Measurements from ENCODE around the gene ARL5C.

The ARL5C gene

DNA sequence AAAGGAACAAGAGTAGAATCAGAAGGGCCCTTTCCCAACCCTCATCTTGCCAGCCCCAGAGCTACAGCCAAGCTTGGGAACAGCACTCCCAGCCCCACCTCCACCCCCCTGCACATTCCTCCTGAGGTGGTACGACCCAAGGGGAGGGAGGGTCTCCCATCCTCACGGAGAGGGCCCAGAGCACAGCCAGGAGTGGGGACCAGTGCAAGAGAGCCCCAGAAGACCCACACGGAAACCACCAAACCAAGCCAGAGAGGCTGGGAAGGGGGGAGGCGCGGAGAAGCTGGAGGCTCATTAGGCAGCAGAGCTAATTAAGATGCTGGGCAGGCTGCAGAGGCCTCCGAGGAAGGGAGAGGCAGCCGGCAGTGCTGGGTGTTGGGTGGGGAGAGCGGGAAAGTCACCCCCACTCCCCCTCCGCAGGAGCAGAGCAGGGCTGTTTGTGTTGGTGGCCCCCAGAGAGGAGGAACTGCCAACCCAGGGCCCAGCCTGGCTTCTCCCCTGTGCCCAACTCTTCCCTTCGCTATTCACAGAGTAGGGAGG lies 29.1 kb upstream of the ARL5C start:
- H3K27ac ChIP-seq (ENCODE audit: low read depth, low read length), result no peak overlapping the region
- H3K4me1 ChIP-seq (ENCODE audit: control insufficient read depth in 5 of 5, insufficient read depth in 5 of 5, low read length in 5 of 5), result peaks cover 4 to 45% (median 38%) of the 10 kb centered on the region in 5 donors
- H3K36me3 ChIP-seq (ENCODE audit: control insufficient read depth in 5 of 5, insufficient read depth in 5 of 5, low read length in 5 of 5), result peaks cover 0 to 23% (median 15%) of the 10 kb centered on the region in 5 donors
- peak overlapping the region in 1 of 5 donors; percentile 24 for H3K9ac ChIP-seq (ENCODE audit: low read length in 5 of 5)
- peaks cover 0 to 2% (median 0%) of the 10 kb centered on the region in 5 donors for H3K27me3 ChIP-seq (ENCODE audit: control insufficient read depth in 5 of 5, insufficient read depth in 4 of 5, low read length in 5 of 5)
- no peak overlapping the region for H3K4me3 ChIP-seq (ENCODE audit: low read depth in 1 of 5, low read length in 5 of 5)
- no peaks in the 10 kb centered on the region for H3K9me3 ChIP-seq (ENCODE audit: control insufficient read depth in 5 of 5, low read length in 5 of 5)

DNA sequence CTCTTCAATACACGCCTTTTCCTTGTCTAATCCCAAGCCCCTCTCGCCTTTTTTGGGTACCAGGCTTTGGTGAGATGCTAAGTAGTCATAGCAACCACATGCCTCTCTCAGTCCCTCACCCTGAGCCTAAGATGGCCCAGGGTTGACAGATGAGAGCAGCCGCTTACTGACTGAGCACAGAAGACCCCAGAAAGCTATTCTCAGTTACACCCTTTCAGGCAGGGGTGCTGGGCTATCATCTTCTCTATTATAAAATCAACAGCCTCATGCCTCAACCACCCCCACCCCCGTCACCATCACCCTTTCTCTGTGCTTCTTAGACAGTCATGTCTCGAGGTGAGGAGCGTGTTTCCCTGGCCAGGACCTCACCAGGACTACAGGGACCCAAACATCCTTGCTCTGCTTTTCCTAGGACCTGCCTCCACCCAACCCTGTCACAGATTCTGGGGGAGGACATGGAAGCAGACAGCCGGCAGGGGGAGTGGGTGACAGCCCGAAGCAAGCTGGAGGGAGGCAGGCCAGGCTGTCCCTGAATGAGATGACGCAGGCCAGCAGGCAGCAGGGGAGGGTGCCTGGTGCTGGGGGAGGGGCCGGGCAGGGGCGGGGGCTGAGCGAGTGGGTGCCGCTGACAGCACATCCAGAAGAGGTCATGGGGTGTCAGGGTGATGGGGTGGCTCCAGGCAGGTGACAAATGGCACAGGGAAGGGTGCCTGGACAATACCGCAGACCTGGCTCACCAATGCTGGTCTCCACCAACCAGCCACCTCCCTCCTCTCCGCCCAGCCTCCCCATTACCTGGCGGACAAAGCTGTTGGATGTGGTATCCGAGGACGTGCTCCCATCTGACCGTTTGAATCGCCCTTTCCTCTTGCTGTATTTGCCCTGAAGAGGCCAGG lies 28.4 kb upstream of the ARL5C start:
- no peak overlapping the region for H3K4me3 ChIP-seq (ENCODE audit: low read depth in 1 of 5, low read length in 5 of 5)
- H3K9ac ChIP-seq (ENCODE audit: low read length in 5 of 5), result no peak overlapping the region
- H3K36me3 ChIP-seq (ENCODE audit: control insufficient read depth in 5 of 5, insufficient read depth in 5 of 5, low read length in 5 of 5), result peaks cover 0 to 23% (median 15%) of the 10 kb centered on the region in 5 donors
- H3K27ac ChIP-seq (ENCODE audit: low read depth, low read length), result no peak overlapping the region
- no peaks in the 10 kb centered on the region for H3K9me3 ChIP-seq (ENCODE audit: control insufficient read depth in 5 of 5, low read length in 5 of 5)
- peaks cover 0 to 2% (median 0%) of the 10 kb centered on the region in 5 donors for H3K27me3 ChIP-seq (ENCODE audit: control insufficient read depth in 5 of 5, insufficient read depth in 4 of 5, low read length in 5 of 5)
- peaks cover 4 to 40% (median 34%) of the 10 kb centered on the region in 5 donors for H3K4me1 ChIP-seq (ENCODE audit: control insufficient read depth in 5 of 5, insufficient read depth in 5 of 5, low read length in 5 of 5)

DNA sequence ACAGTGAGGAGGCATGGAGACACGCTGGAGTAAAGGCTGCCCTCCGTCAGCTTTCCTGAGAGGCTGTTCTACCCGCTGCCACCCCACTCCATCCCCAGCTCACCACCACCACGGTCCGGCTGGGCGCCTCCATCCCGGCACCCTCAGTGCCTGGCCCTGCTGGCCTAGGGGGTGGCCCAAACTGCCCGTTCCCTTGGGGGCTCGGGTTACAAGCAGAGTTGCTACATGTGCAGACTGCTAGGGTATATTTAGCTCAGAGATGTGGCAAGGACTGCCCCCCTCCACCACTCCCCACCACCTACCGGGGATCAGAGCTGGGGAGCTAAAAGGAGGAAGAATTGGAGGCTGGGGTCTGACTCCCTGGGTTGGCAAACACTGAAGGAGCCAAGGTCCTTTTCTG lies 27.4 kb upstream of the ARL5C start:
- Histone ChIP-seq H3K4me1 (ENCODE audit: control insufficient read depth in 5 of 5, insufficient read depth in 5 of 5, low read length in 5 of 5) (peaks cover 4 to 33% (median 28%) of the 10 kb centered on the region in 5 donors), H3K9me3 (ENCODE audit: control insufficient read depth in 5 of 5, low read length in 5 of 5) (no peaks in the 10 kb centered on the region), H3K27me3 (ENCODE audit: control insufficient read depth in 5 of 5, insufficient read depth in 4 of 5, low read length in 5 of 5) (peaks cover 0 to 2% (median 0%) of the 10 kb centered on the region in 5 donors), H3K27ac (ENCODE audit: low read depth, low read length) (no peak overlapping the region), H3K36me3 (ENCODE audit: control insufficient read depth in 5 of 5, insufficient read depth in 5 of 5, low read length in 5 of 5) (peaks cover 0 to 23% (median 15%) of the 10 kb centered on the region in 5 donors), H3K4me3 (ENCODE audit: low read depth in 1 of 5, low read length in 5 of 5) (no peak overlapping the region), H3K9ac (ENCODE audit: low read length in 5 of 5) (no peak overlapping the region)

DNA sequence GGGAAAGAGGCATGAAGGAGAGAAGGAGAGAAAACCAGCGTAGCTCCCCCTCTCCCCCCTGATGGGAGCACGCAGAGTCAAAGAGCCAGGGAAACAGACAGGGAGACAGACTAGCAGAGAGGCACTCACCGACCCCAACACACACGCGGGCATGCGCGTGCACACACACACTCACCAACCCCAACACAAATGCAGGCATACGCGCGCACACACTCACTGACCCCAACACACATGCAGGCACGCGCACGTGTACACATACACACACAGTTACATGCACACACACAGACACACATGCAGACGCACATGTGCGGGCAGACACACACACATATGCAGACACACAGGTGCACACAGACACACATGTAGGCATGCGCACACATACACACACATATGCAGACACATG lies 26.9 kb upstream of the ARL5C start:
- H3K4me3 ChIP-seq (ENCODE audit: low read depth in 1 of 5, low read length in 5 of 5), result no peak overlapping the region

DNA sequence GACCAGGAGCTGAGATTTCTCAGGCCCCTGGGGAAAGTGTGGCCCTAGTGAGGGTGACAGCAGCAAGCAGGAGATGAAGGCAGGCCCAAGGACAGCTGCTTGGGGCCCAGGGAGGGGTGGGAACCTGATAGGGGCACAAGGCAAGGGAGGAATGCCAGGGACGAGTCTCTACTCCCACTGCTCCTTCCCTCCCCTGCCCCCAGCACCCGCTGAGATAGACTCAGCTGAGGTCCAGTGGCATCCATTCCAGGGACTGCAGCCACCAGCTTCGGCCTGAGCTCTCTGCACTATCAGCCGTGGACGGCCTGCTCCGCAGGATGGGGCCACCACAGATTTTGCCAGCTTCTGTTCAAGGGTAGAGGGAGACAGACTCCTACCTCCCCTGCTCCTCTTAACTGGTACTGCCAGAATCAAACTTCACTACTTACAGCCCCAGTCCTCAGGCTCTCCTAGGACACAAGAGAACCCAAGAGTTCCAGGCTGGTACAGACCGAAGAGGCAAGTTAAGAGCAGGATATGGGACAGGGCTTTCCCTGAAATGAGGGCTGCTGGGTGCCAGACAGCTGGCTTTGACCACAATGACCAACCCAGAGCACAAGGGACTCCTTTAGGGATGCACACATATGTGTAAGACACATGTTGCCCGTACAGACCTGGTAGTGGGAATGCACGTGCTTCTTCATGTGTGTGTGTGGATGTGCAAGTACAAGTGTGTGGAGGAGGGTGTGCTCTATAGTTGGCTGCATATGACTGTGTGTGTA lies 26.0 kb upstream of the ARL5C start:
- H3K27me3 ChIP-seq (ENCODE audit: control insufficient read depth in 5 of 5, insufficient read depth in 4 of 5, low read length in 5 of 5), result peaks cover 0 to 2% (median 0%) of the 10 kb centered on the region in 5 donors
- no peak overlapping the region for H3K9ac ChIP-seq (ENCODE audit: low read length in 5 of 5)
- H3K36me3 ChIP-seq (ENCODE audit: control insufficient read depth in 5 of 5, insufficient read depth in 5 of 5, low read length in 5 of 5), result peaks cover 0 to 29% (median 25%) of the 10 kb centered on the region in 5 donors

More for the DNA sequence above, 26.9 kb upstream of the ARL5C start:
- peaks cover 2 to 29% (median 23%) of the 10 kb centered on the region in 5 donors for H3K4me1 ChIP-seq (ENCODE audit: control insufficient read depth in 5 of 5, insufficient read depth in 5 of 5, low read length in 5 of 5)
- H3K9ac ChIP-seq (ENCODE audit: low read length in 5 of 5), result no peak overlapping the region
- peaks cover 0 to 2% (median 0%) of the 10 kb centered on the region in 5 donors for H3K27me3 ChIP-seq (ENCODE audit: control insufficient read depth in 5 of 5, insufficient read depth in 4 of 5, low read length in 5 of 5)
- H3K9me3 ChIP-seq (ENCODE audit: control insufficient read depth in 5 of 5, low read length in 5 of 5), result no peaks in the 10 kb centered on the region
- no peak overlapping the region for H3K27ac ChIP-seq (ENCODE audit: low read depth, low read length)
- H3K36me3 ChIP-seq (ENCODE audit: control insufficient read depth in 5 of 5, insufficient read depth in 5 of 5, low read length in 5 of 5), result peaks cover 0 to 23% (median 15%) of the 10 kb centered on the region in 5 donors

DNA sequence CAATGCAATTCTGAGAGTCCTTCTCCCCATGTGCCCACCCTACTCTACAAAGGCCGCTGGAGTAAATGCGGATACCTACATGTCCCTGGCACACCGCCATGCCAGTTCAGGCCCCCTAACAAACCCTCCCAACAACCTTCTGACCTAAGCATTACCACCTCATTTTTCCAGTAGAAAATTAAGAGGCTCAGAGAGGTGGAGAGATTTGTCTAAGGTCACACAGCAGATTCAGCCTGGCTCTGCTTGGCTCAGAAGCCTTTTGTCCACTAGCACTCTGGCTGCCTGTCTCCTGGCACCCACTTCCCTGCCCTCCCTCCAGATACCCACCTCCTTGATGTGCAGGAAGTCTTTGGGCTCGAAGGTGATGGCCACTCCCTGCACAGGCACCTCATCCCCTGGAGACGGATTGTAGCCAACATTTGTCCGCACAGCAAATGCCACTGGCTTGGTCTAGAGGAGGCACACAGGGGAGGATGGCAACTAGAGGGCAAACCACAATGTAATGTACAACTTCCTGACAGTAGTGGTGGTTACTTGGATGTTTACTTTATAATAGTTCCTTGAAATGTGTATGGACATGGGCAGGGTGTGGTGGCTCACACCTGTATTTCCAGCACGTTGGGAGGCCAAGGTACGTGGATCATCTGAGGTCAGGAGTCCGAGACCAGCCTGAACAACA lies 21.3 kb upstream of the ARL5C start:
- H3K36me3 ChIP-seq (ENCODE audit: control insufficient read depth in 5 of 5, insufficient read depth in 5 of 5, low read length in 5 of 5), result peaks cover 0 to 57% (median 41%) of the 10 kb centered on the region in 5 donors
- no peaks in the 10 kb centered on the region for H3K4me1 ChIP-seq (ENCODE audit: control insufficient read depth in 5 of 5, insufficient read depth in 5 of 5, low read length in 5 of 5)
- no peak overlapping the region for H3K9ac ChIP-seq (ENCODE audit: low read length in 5 of 5)
- no peaks in the 10 kb centered on the region for H3K27me3 ChIP-seq (ENCODE audit: control insufficient read depth in 5 of 5, insufficient read depth in 4 of 5, low read length in 5 of 5)
- H3K4me3 ChIP-seq (ENCODE audit: low read depth in 1 of 5, low read length in 5 of 5), result no peak overlapping the region
- H3K9me3 ChIP-seq (ENCODE audit: control insufficient read depth in 5 of 5, low read length in 5 of 5), result no peaks in the 10 kb centered on the region
- no peak overlapping the region for H3K27ac ChIP-seq (ENCODE audit: low read depth, low read length)

More for the DNA sequence above, 26.0 kb upstream of the ARL5C start:
- Histone ChIP-seq H3K4me1 (ENCODE audit: control insufficient read depth in 5 of 5, insufficient read depth in 5 of 5, low read length in 5 of 5) (peaks cover 2 to 22% (median 18%) of the 10 kb centered on the region in 5 donors), H3K9me3 (ENCODE audit: control insufficient read depth in 5 of 5, low read length in 5 of 5) (no peaks in the 10 kb centered on the region), H3K27ac (ENCODE audit: low read depth, low read length) (no peak overlapping the region), H3K4me3 (ENCODE audit: low read depth in 1 of 5, low read length in 5 of 5) (no peak overlapping the region)

DNA sequence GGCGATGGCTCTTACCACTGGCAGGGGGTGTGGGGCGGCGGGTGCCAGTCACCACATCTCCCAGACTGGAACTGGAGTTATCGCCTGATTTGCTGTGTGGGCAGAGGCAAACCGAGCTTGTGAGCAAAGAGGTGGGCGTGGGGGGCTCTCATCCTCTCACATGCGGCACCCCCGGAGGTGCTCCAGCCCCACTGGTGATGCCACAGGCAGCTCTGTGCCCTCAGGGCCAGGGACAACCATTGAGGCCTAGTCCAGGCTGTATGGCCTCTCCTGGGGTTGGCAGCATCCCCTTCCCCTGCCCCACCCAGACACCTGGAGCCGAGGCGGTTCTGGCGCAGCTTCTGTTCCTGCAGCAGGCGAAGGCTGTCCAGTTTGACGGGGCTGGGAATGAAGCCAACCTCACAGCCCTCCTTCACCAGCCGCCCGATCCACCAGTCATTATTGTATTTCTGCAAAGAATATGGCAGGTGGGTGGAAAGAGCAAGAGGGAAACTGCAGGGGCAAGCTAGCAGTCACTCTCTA lies 20.6 kb upstream of the ARL5C start:
- H3K4me1 ChIP-seq (ENCODE audit: control insufficient read depth in 5 of 5, insufficient read depth in 5 of 5, low read length in 5 of 5), result no peaks in the 10 kb centered on the region
- no peaks in the 10 kb centered on the region for H3K9me3 ChIP-seq (ENCODE audit: control insufficient read depth in 5 of 5, low read length in 5 of 5)
- H3K27ac ChIP-seq (ENCODE audit: low read depth, low read length), result no peak overlapping the region
- H3K36me3 ChIP-seq (ENCODE audit: control insufficient read depth in 5 of 5, insufficient read depth in 5 of 5, low read length in 5 of 5), result peaks cover 0 to 50% (median 36%) of the 10 kb centered on the region in 5 donors
- no peaks in the 10 kb centered on the region for H3K27me3 ChIP-seq (ENCODE audit: control insufficient read depth in 5 of 5, insufficient read depth in 4 of 5, low read length in 5 of 5)
- no peak overlapping the region for H3K4me3 ChIP-seq (ENCODE audit: low read depth in 1 of 5, low read length in 5 of 5)
- no peak overlapping the region for H3K9ac ChIP-seq (ENCODE audit: low read length in 5 of 5)

DNA sequence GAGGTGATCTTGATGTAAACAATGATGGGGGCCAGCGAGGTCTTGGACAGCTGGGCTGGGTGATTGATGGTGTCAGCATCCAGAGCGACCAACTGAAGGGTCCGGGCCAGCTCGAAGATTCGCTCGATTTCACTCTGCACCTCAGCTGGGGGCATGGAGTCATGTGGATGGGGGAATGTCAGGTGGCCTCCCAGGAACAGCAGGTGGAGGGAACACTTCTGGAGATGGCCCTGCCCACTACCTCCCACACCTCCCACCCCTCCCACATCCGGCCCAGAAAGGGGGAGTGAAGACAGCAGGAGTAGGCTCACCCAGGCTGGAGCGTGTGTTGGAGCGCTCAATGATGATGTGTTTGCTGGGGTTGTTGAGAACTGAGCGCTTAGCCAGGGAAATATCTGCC lies 17.8 kb upstream of the ARL5C start:
- peaks cover 0 to 45% (median 32%) of the 10 kb centered on the region in 5 donors for H3K36me3 ChIP-seq (ENCODE audit: control insufficient read depth in 5 of 5, insufficient read depth in 5 of 5, low read length in 5 of 5)

DNA sequence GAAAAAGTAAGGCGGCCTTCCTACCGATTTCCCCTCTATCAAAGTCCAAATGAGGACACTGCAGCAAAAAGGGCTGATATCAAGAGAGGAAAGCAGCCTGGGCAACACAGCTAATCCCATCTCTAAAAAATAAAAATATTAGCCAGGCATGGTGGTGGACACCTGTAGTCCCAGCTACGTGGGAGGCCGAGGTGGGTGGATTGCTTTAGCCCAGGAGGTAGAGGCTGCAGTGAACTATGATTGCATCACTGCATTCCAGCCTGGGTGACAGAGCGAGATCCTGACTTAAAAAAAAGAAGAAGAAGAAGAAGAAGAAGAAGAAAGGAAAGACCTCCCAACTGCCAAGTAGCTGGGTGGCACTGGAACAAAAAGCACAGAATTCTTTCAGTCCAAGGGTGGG lies 17.1 kb upstream of the ARL5C start:
- Histone ChIP-seq H3K9me3 (ENCODE audit: control insufficient read depth in 5 of 5, low read length in 5 of 5) (no peaks in the 10 kb centered on the region), H3K4me3 (ENCODE audit: low read depth in 1 of 5, low read length in 5 of 5) (no peak overlapping the region), H3K4me1 (ENCODE audit: control insufficient read depth in 5 of 5, insufficient read depth in 5 of 5, low read length in 5 of 5) (no peaks in the 10 kb centered on the region), H3K27ac (ENCODE audit: low read depth, low read length) (no peak overlapping the region), H3K27me3 (ENCODE audit: control insufficient read depth in 5 of 5, insufficient read depth in 4 of 5, low read length in 5 of 5) (no peaks in the 10 kb centered on the region), H3K36me3 (ENCODE audit: control insufficient read depth in 5 of 5, insufficient read depth in 5 of 5, low read length in 5 of 5) (peaks cover 0 to 45% (median 32%) of the 10 kb centered on the region in 5 donors), H3K9ac (ENCODE audit: low read length in 5 of 5) (no peak overlapping the region)

More for the DNA sequence above, 17.8 kb upstream of the ARL5C start:
- Histone ChIP-seq H3K27me3 (ENCODE audit: control insufficient read depth in 5 of 5, insufficient read depth in 4 of 5, low read length in 5 of 5) (no peaks in the 10 kb centered on the region), H3K4me3 (ENCODE audit: low read depth in 1 of 5, low read length in 5 of 5) (no peak overlapping the region), H3K27ac (ENCODE audit: low read depth, low read length) (no peak overlapping the region), H3K9ac (ENCODE audit: low read length in 5 of 5) (no peak overlapping the region), H3K4me1 (ENCODE audit: control insufficient read depth in 5 of 5, insufficient read depth in 5 of 5, low read length in 5 of 5) (no peaks in the 10 kb centered on the region), H3K9me3 (ENCODE audit: control insufficient read depth in 5 of 5, low read length in 5 of 5) (no peaks in the 10 kb centered on the region)

All from subcutaneous abdominal adipose tissue (tissue), 5 donors.